Activated naive CD4-positive, alpha-beta T cell treated with anti-CD3 and anti-CD28 coated beads, Interleukin-2, amount 50 U/mL, for 24 hours (primary cell): ENCODE measurements around the gene HECTD2.

Experiments
- H3K27ac Mint-ChIP-seq: one replicate; pipeline ENCODE4 v1.8.0; 2021; ENCODE audit warnings: mild to moderate bottlenecking, mixed read lengths
- H3K27me3 Mint-ChIP-seq: one replicate; pipeline ENCODE4 v1.8.0; 2021; ENCODE audit warnings: mixed read lengths
- H3K36me3 Mint-ChIP-seq: one replicate; pipeline ENCODE4 v1.8.0; 2021; ENCODE audit warnings: mixed read lengths
- H3K4me1 Mint-ChIP-seq: one replicate; pipeline ENCODE4 v1.8.0; 2021; ENCODE audit warnings: mixed read lengths
- H3K4me3 Mint-ChIP-seq: one replicate; pipeline ENCODE4 v1.8.0; 2021; ENCODE audit warnings: mild to moderate bottlenecking, mixed read lengths
- H3K9me3 Mint-ChIP-seq: one replicate; pipeline ENCODE4 v1.8.0; 2021; ENCODE audit warnings: mixed read lengths

The HECTD2 gene

GRCh38 chr10:91536111-91536510 lies 126.0 kb downstream of the HECTD2 start:
- peaks cover 3% of the 10 kb centered on the region for H3K27me3 Mint-ChIP-seq
- H3K27ac Mint-ChIP-seq, result no peak overlapping the region
- H3K9me3 Mint-ChIP-seq, result no peaks in the 10 kb centered on the region
- H3K36me3 Mint-ChIP-seq, result no peaks in the 10 kb centered on the region
- no peaks in the 10 kb centered on the region for H3K4me1 Mint-ChIP-seq
- H3K4me3 Mint-ChIP-seq, result no peak overlapping the region

- H3K27me3 Mint-ChIP-seq, result peaks cover 1% of the 10 kb centered on the region
- H3K4me3 Mint-ChIP-seq, result no peak overlapping the region
- H3K4me1 Mint-ChIP-seq, result no peaks in the 10 kb centered on the region
- H3K27ac Mint-ChIP-seq, result no peak overlapping the region
- H3K36me3 Mint-ChIP-seq, result no peaks in the 10 kb centered on the region
- H3K9me3 Mint-ChIP-seq, result no peaks in the 10 kb centered on the region
Observed at GRCh38 chr10:91536733-91537132, 126.6 kb downstream of the HECTD2 start.

- H3K4me1 Mint-ChIP-seq, result no peaks in the 10 kb centered on the region
- H3K36me3 Mint-ChIP-seq, result no peaks in the 10 kb centered on the region
- peaks cover 1% of the 10 kb centered on the region for H3K27me3 Mint-ChIP-seq
- no peaks in the 10 kb centered on the region for H3K9me3 Mint-ChIP-seq
- H3K4me3 Mint-ChIP-seq, result no peak overlapping the region
- no peak overlapping the region for H3K27ac Mint-ChIP-seq
Observed at GRCh38 chr10:91537614-91538383, 127.7 kb downstream of the HECTD2 start.

GRCh38 chr10:91539930-91540329 lies 129.8 kb downstream of the HECTD2 start:
- H3K27me3 Mint-ChIP-seq, result peaks cover 1% of the 10 kb centered on the region
- H3K27ac Mint-ChIP-seq, result no peak overlapping the region
- H3K36me3 Mint-ChIP-seq, result no peaks in the 10 kb centered on the region
- no peak overlapping the region for H3K4me3 Mint-ChIP-seq
- no peaks in the 10 kb centered on the region for H3K9me3 Mint-ChIP-seq
- no peaks in the 10 kb centered on the region for H3K4me1 Mint-ChIP-seq

GRCh38 chr10:91540733-91541132 lies 130.6 kb downstream of the HECTD2 start:
- Mint-ChIP-seq H3K27ac (no peak overlapping the region), H3K36me3 (no peaks in the 10 kb centered on the region), H3K4me1 (no peaks in the 10 kb centered on the region), H3K9me3 (no peaks in the 10 kb centered on the region), H3K4me3 (no peak overlapping the region), H3K27me3 (peaks cover 1% of the 10 kb centered on the region)

GRCh38 chr10:91541481-91541880 lies 131.3 kb downstream of the HECTD2 start:
- no peak overlapping the region for H3K4me3 Mint-ChIP-seq
- no peaks in the 10 kb centered on the region for H3K9me3 Mint-ChIP-seq
- H3K36me3 Mint-ChIP-seq, result no peaks in the 10 kb centered on the region
- H3K27ac Mint-ChIP-seq, result no peak overlapping the region
- peaks cover 1% of the 10 kb centered on the region for H3K27me3 Mint-ChIP-seq
- no peaks in the 10 kb centered on the region for H3K4me1 Mint-ChIP-seq

GRCh38 chr10:91545384-91545783 lies 135.2 kb downstream of the HECTD2 start:
- Mint-ChIP-seq H3K4me3 (no peak overlapping the region), H3K9me3 (no peaks in the 10 kb centered on the region), H3K27me3 (peaks cover 1% of the 10 kb centered on the region), H3K36me3 (no peaks in the 10 kb centered on the region), H3K27ac (no peak overlapping the region), H3K4me1 (no peaks in the 10 kb centered on the region)

GRCh38 chr10:91545838-91546237 lies 135.7 kb downstream of the HECTD2 start:
- Mint-ChIP-seq H3K9me3 (no peaks in the 10 kb centered on the region), H3K27me3 (peaks cover 1% of the 10 kb centered on the region), H3K36me3 (no peaks in the 10 kb centered on the region), H3K4me1 (no peaks in the 10 kb centered on the region), H3K4me3 (no peak overlapping the region), H3K27ac (no peak overlapping the region)

- Mint-ChIP-seq H3K4me3 (no peak overlapping the region), H3K27ac (no peak overlapping the region), H3K27me3 (peaks cover 1% of the 10 kb centered on the region), H3K4me1 (no peaks in the 10 kb centered on the region), H3K9me3 (no peaks in the 10 kb centered on the region), H3K36me3 (no peaks in the 10 kb centered on the region)
Observed at GRCh38 chr10:91549262-91549661, 139.1 kb downstream of the HECTD2 start.

GRCh38 chr10:91550021-91550420 lies 139.9 kb downstream of the HECTD2 start:
- H3K27ac Mint-ChIP-seq, result no peak overlapping the region
- H3K4me3 Mint-ChIP-seq, result no peak overlapping the region
- peaks cover 1% of the 10 kb centered on the region for H3K27me3 Mint-ChIP-seq
- no peaks in the 10 kb centered on the region for H3K36me3 Mint-ChIP-seq
- H3K4me1 Mint-ChIP-seq, result no peaks in the 10 kb centered on the region
- H3K9me3 Mint-ChIP-seq, result no peaks in the 10 kb centered on the region

- Mint-ChIP-seq H3K27ac (no peak overlapping the region), H3K27me3 (peaks cover 1% of the 10 kb centered on the region), H3K4me3 (no peak overlapping the region), H3K36me3 (no peaks in the 10 kb centered on the region), H3K4me1 (no peaks in the 10 kb centered on the region), H3K9me3 (no peaks in the 10 kb centered on the region)
Observed at GRCh38 chr10:91551856-91552255, 141.7 kb downstream of the HECTD2 start.

- Mint-ChIP-seq H3K4me3 (no peak overlapping the region), H3K9me3 (no peaks in the 10 kb centered on the region), H3K36me3 (no peaks in the 10 kb centered on the region), H3K27me3 (peaks cover 1% of the 10 kb centered on the region), H3K27ac (no peak overlapping the region), H3K4me1 (no peaks in the 10 kb centered on the region)
Observed at GRCh38 chr10:91552274-91553095, 142.3 kb downstream of the HECTD2 start.

GRCh38 chr10:91555455-91555854 lies 145.3 kb downstream of the HECTD2 start:
- Mint-ChIP-seq H3K27me3 (no peaks in the 10 kb centered on the region), H3K36me3 (no peaks in the 10 kb centered on the region), H3K9me3 (no peaks in the 10 kb centered on the region), H3K4me3 (no peak overlapping the region), H3K27ac (no peak overlapping the region), H3K4me1 (no peaks in the 10 kb centered on the region)

- H3K9me3 Mint-ChIP-seq, result no peaks in the 10 kb centered on the region
- H3K36me3 Mint-ChIP-seq, result peaks cover 2% of the 10 kb centered on the region
- no peak overlapping the region for H3K4me3 Mint-ChIP-seq
- H3K27ac Mint-ChIP-seq, result no peak overlapping the region
- H3K4me1 Mint-ChIP-seq, result no peaks in the 10 kb centered on the region
- H3K27me3 Mint-ChIP-seq, result peaks cover 3% of the 10 kb centered on the region
Observed at GRCh38 chr10:91556691-91557566, 146.8 kb downstream of the HECTD2 start.

GRCh38 chr10:91557651-91558111 lies 147.5 kb downstream of the HECTD2 start:
- no peak overlapping the region for H3K4me3 Mint-ChIP-seq
- H3K27me3 Mint-ChIP-seq, result peaks cover 3% of the 10 kb centered on the region
- no peaks in the 10 kb centered on the region for H3K9me3 Mint-ChIP-seq
- no peak overlapping the region for H3K27ac Mint-ChIP-seq
- H3K36me3 Mint-ChIP-seq, result peaks cover 2% of the 10 kb centered on the region
- no peaks in the 10 kb centered on the region for H3K4me1 Mint-ChIP-seq
